ENCODE measurements around the gene FMN1. TPM values are rescaled to one million over a fixed set of nuclear protein-coding genes. Genes with fewer than 3 reads are reported as not detected.

Gene FMN1
- total RNA-seq, 6 donors from 2014 or later, result 20.2 to 176 (median 53.8) TPM

- no peak for ATAC-seq (ENCODE audit: low FRiP score in 2 of 2)
- DNase-seq, result no peak
- no peak for TF ChIP-seq EP300 (IDR thresholded peaks at IDR 0.05)
- WGBS, 2 donors, result 48 to 60% methylated on average over 3 of the region's 3 CpGs
- no peak overlapping the region for H3K27ac ChIP-seq
- H3K4me1 ChIP-seq, result peaks cover 4 to 25% (median 13%) of the 10 kb centered on the region in 4 donors
- peak overlapping the region in 3 of 4 donors; percentile 39 to 43 (median 39) for H3K4me3 ChIP-seq
- no peaks in the 10 kb centered on the region for H3K9me3 ChIP-seq
- H3K36me3 ChIP-seq, result no peaks in the 10 kb centered on the region
- H3K27me3 ChIP-seq, result no peaks in the 10 kb centered on the region
These were observed 129.6 kb downstream of the FMN1 start for GRCh38 chr15:33064878-33065277.

- ATAC-seq (ENCODE audit: low FRiP score in 2 of 2), result no peak
- 26 to 28% methylated on average over 3 of the region's 3 CpGs for WGBS, 2 donors
- Histone ChIP-seq H3K27ac (no peak overlapping the region), H3K36me3 (no peaks in the 10 kb centered on the region), H3K4me1 (no peaks in the 10 kb centered on the region), H3K9me3 (no peaks in the 10 kb centered on the region), H3K27me3 (no peaks in the 10 kb centered on the region), H3K4me3 (no peak overlapping the region)
- TF ChIP-seq POLR2A (IDR thresholded peaks at IDR 0.05) (no peak), EP300 (IDR thresholded peaks at IDR 0.05) (no peak)
- DNase-seq, result no peak
These were observed 135.3 kb downstream of the FMN1 start for GRCh38 chr15:33059184-33059583.

- 91 to 96% methylated on average over 8 of the region's 8 CpGs for WGBS, 2 donors
These were observed 136.7 kb downstream of the FMN1 start for GRCh38 chr15:33057845-33058244.

GRCh38 chr15:33055962-33056361, 138.6 kb downstream of the FMN1 start:
- Histone ChIP-seq H3K27me3 (no peaks in the 10 kb centered on the region), H3K27ac (no peak overlapping the region), H3K9me3 (no peaks in the 10 kb centered on the region), H3K4me1 (no peaks in the 10 kb centered on the region), H3K4me3 (no peak overlapping the region), H3K36me3 (no peaks in the 10 kb centered on the region)
- WGBS, 2 donors, result 71 to 88% methylated on average over 2 of the region's 2 CpGs
- DNase-seq (no peak), ATAC-seq (ENCODE audit: low FRiP score in 2 of 2) (no peak)
- TF ChIP-seq CTCF (IDR thresholded peaks at IDR 0.05) (no peak), POLR2A (IDR thresholded peaks at IDR 0.05) (no peak), EP300 (IDR thresholded peaks at IDR 0.05) (no peak), POLR2AphosphoS5 (IDR thresholded peaks at IDR 0.05) (no peak)

More at GRCh38 chr15:33057845-33058244, 136.7 kb downstream of the FMN1 start:
- ATAC-seq (ENCODE audit: low FRiP score in 2 of 2) (no peak), DNase-seq (peak in 1 of 2 donors; percentile 35)
- H3K36me3 ChIP-seq, result no peaks in the 10 kb centered on the region
- H3K4me1 ChIP-seq, result no peaks in the 10 kb centered on the region
- no peak for TF ChIP-seq POLR2A (IDR thresholded peaks at IDR 0.05)
- no peak for TF ChIP-seq EP300 (IDR thresholded peaks at IDR 0.05)
- no peak for TF ChIP-seq POLR2AphosphoS5 (IDR thresholded peaks at IDR 0.05)
- no peak for TF ChIP-seq CTCF (IDR thresholded peaks at IDR 0.05)
- H3K4me3 ChIP-seq, result no peak overlapping the region
- H3K27ac ChIP-seq, result no peak overlapping the region
- no peaks in the 10 kb centered on the region for H3K27me3 ChIP-seq
- no peaks in the 10 kb centered on the region for H3K9me3 ChIP-seq

GRCh38 chr15:33051528-33051927, 143.0 kb downstream of the FMN1 start:
- WGBS, 2 donors, result 52 to 54% methylated on average over 5 of the region's 5 CpGs
- H3K4me3 ChIP-seq, result no peak overlapping the region
- peak overlapping the region in 3 of 4 donors; percentile 24 to 57 (median 38) for H3K27ac ChIP-seq
- ATAC-seq (ENCODE audit: low FRiP score in 2 of 2) (peak in 1 of 2 donors; percentile 34), DNase-seq (no peak)
- TF ChIP-seq POLR2A (IDR thresholded peaks at IDR 0.05) (no peak), EP300 (IDR thresholded peaks at IDR 0.05) (no peak), CTCF (IDR thresholded peaks at IDR 0.05) (no peak), POLR2AphosphoS5 (IDR thresholded peaks at IDR 0.05) (no peak)
- H3K4me1 ChIP-seq, result no peaks in the 10 kb centered on the region
- no peaks in the 10 kb centered on the region for H3K36me3 ChIP-seq
- H3K27me3 ChIP-seq, result no peaks in the 10 kb centered on the region
- peaks cover 0 to 6% (median 0%) of the 10 kb centered on the region in 4 donors for H3K9me3 ChIP-seq

GRCh38 chr15:33048255-33048654, 146.3 kb downstream of the FMN1 start:
- TF ChIP-seq POLR2AphosphoS5 (IDR thresholded peaks at IDR 0.05), result no peak
- no peak for TF ChIP-seq EP300 (IDR thresholded peaks at IDR 0.05)
- TF ChIP-seq POLR2A (IDR thresholded peaks at IDR 0.05), result no peak
- TF ChIP-seq CTCF (IDR thresholded peaks at IDR 0.05), result no peak
- ATAC-seq (ENCODE audit: low FRiP score in 2 of 2) (no peak), DNase-seq (no peak)
- no peaks in the 10 kb centered on the region for H3K27me3 ChIP-seq
- no peak overlapping the region for H3K4me3 ChIP-seq
- H3K9me3 ChIP-seq, result peaks cover 0 to 6% (median 0%) of the 10 kb centered on the region in 4 donors
- H3K27ac ChIP-seq, result no peak overlapping the region
- H3K4me1 ChIP-seq, result no peaks in the 10 kb centered on the region
- no peaks in the 10 kb centered on the region for H3K36me3 ChIP-seq
- 79 to 86% methylated on average over 2 of the region's 2 CpGs for WGBS, 2 donors

All from upper lobe of left lung (tissue), 6 donors.